G401 (cell line): ENCODE measurements around the gene RGS6. TPM values are rescaled to one million over a fixed set of nuclear protein-coding genes. Genes with fewer than 3 reads are reported as not detected.

Experiments
- DNase-seq: peaks from one replicate; pipeline ENCODE4 v3.0.0-alpha.2; 2015; ENCODE audit warnings: low spot score
- in situ Hi-C: cut with HindIII; loops from 2 replicates; pipeline ENCODE4 v1.10.0; 2016; ENCODE audit warnings: low sequenced_read_pairs, mixed read lengths
- total RNA-seq: library from RNA; depleted of rRNA; stranded (reverse); fragments of >200 nt; shearing (Covaris generic); gene quantifications from 2 replicates; pipeline ENCODE4 v1.2.3, GENCODE V29; 2014

The RGS6 gene
- total RNA-seq, 1 experiment from 2014 or later: not detected

GRCh38 chr14:72565917-72566316 is 633.7 kb downstream of the RGS6 start:
- DNase-seq: no peak
- in situ Hi-C loops: no loop called here

- DNase-seq: no peak
- in situ Hi-C loops: no loop called here
Measured at GRCh38 chr14:72567226-72567625, 635.0 kb downstream of the RGS6 start.

GRCh38 chr14:72568296-72568992 is 636.2 kb downstream of the RGS6 start:
- in situ Hi-C loops: no loop called here
- DNase-seq: no peak

GRCh38 chr14:72573725-72574417 is 641.6 kb downstream of the RGS6 start:
- in situ Hi-C loops: no loop called here
- peak; percentile 71 for DNase-seq

- in situ Hi-C loops: no loop called here
- DNase-seq: no peak
Measured at GRCh38 chr14:72574715-72575114, 642.5 kb downstream of the RGS6 start.

GRCh38 chr14:72576258-72576657 is 644.0 kb downstream of the RGS6 start:
- in situ Hi-C loops: no loop called here

GRCh38 chr14:72577521-72577920 is 645.3 kb downstream of the RGS6 start:
- DNase-seq: peak; percentile 42
- in situ Hi-C loops: no loop called here

More at GRCh38 chr14:72576258-72576657, 644.0 kb downstream of the RGS6 start:
- no peak for DNase-seq

- in situ Hi-C loops: no loop called here
- no peak for DNase-seq
Measured at GRCh38 chr14:72578514-72578913, 646.3 kb downstream of the RGS6 start.

GRCh38 chr14:72582582-72582981 is 650.4 kb downstream of the RGS6 start:
- DNase-seq: no peak
- in situ Hi-C loops: no loop called here

GRCh38 chr14:72583316-72584272 is 651.4 kb downstream of the RGS6 start:
- in situ Hi-C loops: no loop called here
- peak; percentile 55 for DNase-seq

GRCh38 chr14:72588521-72588920 is 656.3 kb downstream of the RGS6 start:
- no peak for DNase-seq
- in situ Hi-C loops: no loop called here

- in situ Hi-C loops: no loop called here
- DNase-seq: no peak
Measured at GRCh38 chr14:72589652-72590051, 657.4 kb downstream of the RGS6 start.

GRCh38 chr14:72590577-72590976 is 658.3 kb downstream of the RGS6 start:
- in situ Hi-C loops: no loop called here
- DNase-seq: no peak

- in situ Hi-C loops: no loop called here
- DNase-seq: no peak
Measured at GRCh38 chr14:72591391-72591790, 659.2 kb downstream of the RGS6 start.

- DNase-seq: no peak
- in situ Hi-C loops: no loop called here
Measured at GRCh38 chr14:72594099-72594901, 662.1 kb downstream of the RGS6 start.

GRCh38 chr14:72595152-72595862 is 663.1 kb downstream of the RGS6 start:
- no peak for DNase-seq
- in situ Hi-C loops: no loop called here

- no peak for DNase-seq
- in situ Hi-C loops: no loop called here
Measured at GRCh38 chr14:72597252-72598233, 665.3 kb downstream of the RGS6 start.
